HepG2 (cell line): ENCODE measurements around the gene BIRC5. TPM values are rescaled to one million over a fixed set of nuclear protein-coding genes. Genes with fewer than 3 reads are reported as not detected.

Experiments used
- CC2D1A ChIP-seq: sonication (generic); formaldehyde crosslinking; IDR thresholded peaks from 2 replicates; pipeline ENCODE4 v1.8.1; 2023; ENCODE audit warnings: mild to moderate bottlenecking, missing genetic modification reagents
- ETV6 ChIP-seq: sonication (generic); formaldehyde crosslinking; conservative IDR thresholded peaks from 2 replicates; pipeline ENCODE4 v1.4.0; 2020; ENCODE audit warnings: missing genetic modification reagents
- FOXO1 ChIP-seq: sonication (generic); formaldehyde crosslinking; IDR thresholded peaks from 2 replicates; pipeline ENCODE4 v1.4.0; 2020; ENCODE audit warnings: missing genetic modification reagents
- GATAD2A ChIP-seq: IDR thresholded peaks from 2 replicates; pipeline ENCODE4 v1.6.1; 2016
- GFI1 ChIP-seq: sonication (generic); formaldehyde crosslinking; IDR thresholded peaks from 2 replicates; pipeline ENCODE4 v1.5.0; 2020; ENCODE audit warnings: missing genetic modification reagents, mild to moderate bottlenecking, borderline replicate concordance
- HMGXB4 ChIP-seq, 2 experiments: sonication (generic) in 1 of 2; formaldehyde crosslinking in 1 of 2; IDR thresholded peaks; 2 replicates each; pipeline versions ENCODE4 v1.4.0 to v1.6.1; 2018 to 2020; ENCODE audit warnings: missing genetic modification reagents in 2 of 2, borderline replicate concordance in 1 of 2, low read depth in 1 of 2, mild to moderate bottlenecking in 1 of 2, missing biosample characterization in 1 of 2
- HOXA5 ChIP-seq: sonication (generic); formaldehyde crosslinking; IDR thresholded peaks from 2 replicates; pipeline ENCODE4 v1.4.0; 2020; ENCODE audit warnings: missing genetic modification reagents
- MYNN ChIP-seq: sonication (generic); formaldehyde crosslinking; IDR thresholded peaks from 2 replicates; pipeline ENCODE4 v1.4.0; 2020; ENCODE audit warnings: mild to moderate bottlenecking, low read depth, missing genetic modification reagents
- SNAI1 ChIP-seq: sonication (generic); formaldehyde crosslinking; IDR thresholded peaks from 2 replicates; pipeline ENCODE4 v1.5.0; 2020; ENCODE audit warnings: mild to moderate bottlenecking, missing genetic modification reagents, borderline replicate concordance
- SNRNP70 ChIP-seq: fragments of 200-400 bp; formaldehyde crosslinking; IDR thresholded peaks from 2 replicates; pipeline ENCODE4 v1.6.1; 2017; ENCODE audit warnings: mild to moderate bottlenecking, low read depth, low read length, moderate library complexity
- TAF15 ChIP-seq: fragments of 200-400 bp; formaldehyde crosslinking; IDR thresholded peaks from one replicate; pipeline ENCODE4 v1.6.1; 2018; ENCODE audit warnings: mild to moderate bottlenecking, low read depth, low read length; ENCODE audit not compliant: poor library complexity, severe bottlenecking
- TFAP4 ChIP-seq: sonication (generic); IDR thresholded peaks from 2 replicates; pipeline ENCODE4 v1.6.1; 2016; ENCODE audit warnings: low read depth, borderline replicate concordance
- THYN1 ChIP-seq: sonication (generic); formaldehyde crosslinking; IDR thresholded peaks from 2 replicates; pipeline ENCODE4 v1.8.1; 2023; ENCODE audit warnings: low read depth, mild to moderate bottlenecking, moderate library complexity, missing genetic modification reagents, borderline replicate concordance
- ZBTB46 ChIP-seq: sonication (generic); formaldehyde crosslinking; IDR thresholded peaks from 2 replicates; pipeline ENCODE4 v1.4.0; 2020; ENCODE audit warnings: mild to moderate bottlenecking, missing genetic modification reagents, borderline replicate concordance
- ZFP36L2 ChIP-seq: sonication (generic); formaldehyde crosslinking; IDR thresholded peaks from 2 replicates; pipeline ENCODE4 v1.4.0; 2020; ENCODE audit warnings: missing genetic modification reagents
- ZNF234 ChIP-seq: sonication (generic); formaldehyde crosslinking; conservative IDR thresholded peaks from 2 replicates; pipeline ENCODE4 v1.5.1; 2020; ENCODE audit warnings: mild to moderate bottlenecking, missing genetic modification reagents
- ZNF275 ChIP-seq: sonication (generic); formaldehyde crosslinking; IDR thresholded peaks from 2 replicates; pipeline ENCODE4 v1.8.0; 2022; ENCODE audit warnings: missing genetic modification reagents, mild to moderate bottlenecking, inconsistent platforms, borderline replicate concordance
- ZNF337 ChIP-seq: sonication (generic); formaldehyde crosslinking; IDR thresholded peaks from 2 replicates; pipeline ENCODE4 v1.5.1; 2020; ENCODE audit warnings: missing genetic modification reagents, low read depth, mild to moderate bottlenecking, borderline replicate concordance
- ZNF513 ChIP-seq: sonication (generic); formaldehyde crosslinking; conservative IDR thresholded peaks from 2 replicates; pipeline ENCODE4 v1.5.0; 2020; ENCODE audit warnings: missing genetic modification reagents
- ZNF547 ChIP-seq: sonication (generic); formaldehyde crosslinking; IDR thresholded peaks from 2 replicates; pipeline ENCODE4 v1.5.1; 2020; ENCODE audit warnings: mild to moderate bottlenecking, missing genetic modification reagents
- ZNF737 ChIP-seq: sonication (generic); formaldehyde crosslinking; IDR thresholded peaks from 2 replicates; pipeline ENCODE4 v1.5.0; 2020; ENCODE audit warnings: missing genetic modification reagents, mild to moderate bottlenecking, borderline replicate concordance
- ZNF75D ChIP-seq: sonication (generic); formaldehyde crosslinking; IDR thresholded peaks from 2 replicates; pipeline ENCODE4 v1.8.1; 2023; ENCODE audit warnings: missing genetic modification reagents, mild to moderate bottlenecking, borderline replicate concordance
- polyA plus RNA-seq, 8 experiments: library from polyadenylated mRNA; depleted of rRNA in 3 of 8; stranded (reverse) in 7 of 8; unstranded in 1 of 8; fragments of >200 nt; fragmentation: Illumina TruSeq in 4 of 8; extraction: Trizol in 4 of 8; gene quantifications; 2 replicates each; pipeline versions ENCODE4 v1.2.1 to v1.2.3, GENCODE V29; 2011 to 2016; ENCODE audit warnings: low read depth in 4 of 8, missing spikeins in 1 of 8, mixed read lengths in 1 of 8; ENCODE audit not compliant: insufficient read depth in 1 of 8
- total RNA-seq, 5 experiments: library from RNA; depleted of rRNA; stranded (reverse); fragments of >200 nt; fragmentation: Illumina TruSeq; extraction: Trizol; gene quantifications; 2 replicates each; pipeline ENCODE4 v1.2.3, GENCODE V29; 2016; ENCODE audit warnings: low read depth in 1 of 5

Gene BIRC5
- total and polyA plus RNA-seq, 2 of the 13 experiments (the other 11 are each of a cell fraction or from before 2014, with no cell fraction given) = 30.3 to 135 TPM

- TF ChIP-seq ZNF513 (CRISPR knock-in tag) (0 out of 2 replicates have a peak, but pooled peaks have one; percentile 49), HMGXB4 (CRISPR knock-in tag; IDR thresholded peaks at IDR 0.05; ENCODE audit: borderline replicate concordance in 1 of 2, low read depth in 1 of 2) (peak; percentile 38 to 79; a peak in 3 of 4 replicates), GATAD2A (CRISPR knock-in tag) (no peak), SNAI1 (no peak), ZNF275 (CRISPR knock-in tag) (peak; percentile 80), ZFP36L2 (CRISPR knock-in tag) (0 out of 2 replicates have a peak, but pooled peaks have one; percentile 42), THYN1 (no peak), ZNF234 (CRISPR knock-in tag) (no peak), ZBTB46 (CRISPR knock-in tag) (no peak), HOXA5 (CRISPR knock-in tag) (no peak; the same call in 1 of the 2 replicates), SNRNP70 (no peak), FOXO1 (CRISPR knock-in tag) (peak; percentile 49), TAF15 (no peak), ZNF75D (CRISPR knock-in tag) (no peak), CC2D1A (no peak), ZNF547 (peak; percentile 87), GFI1 (peak; percentile 64; the same call in 1 of the 2 replicates), ETV6 (no peak), MYNN (CRISPR knock-in tag) (no peak), ZNF337 (CRISPR knock-in tag) (no peak), TFAP4 (no peak), ZNF737 (CRISPR knock-in tag) (no peak)
These were observed 45.7 kb upstream of the BIRC5 start, which contains the start of gene SYNGR2 (continued) for GRCh38 chr17:78168242-78168902.
